ENCODE measurements around the gene SLC4A3.

SLC4A3 gene

DNA sequence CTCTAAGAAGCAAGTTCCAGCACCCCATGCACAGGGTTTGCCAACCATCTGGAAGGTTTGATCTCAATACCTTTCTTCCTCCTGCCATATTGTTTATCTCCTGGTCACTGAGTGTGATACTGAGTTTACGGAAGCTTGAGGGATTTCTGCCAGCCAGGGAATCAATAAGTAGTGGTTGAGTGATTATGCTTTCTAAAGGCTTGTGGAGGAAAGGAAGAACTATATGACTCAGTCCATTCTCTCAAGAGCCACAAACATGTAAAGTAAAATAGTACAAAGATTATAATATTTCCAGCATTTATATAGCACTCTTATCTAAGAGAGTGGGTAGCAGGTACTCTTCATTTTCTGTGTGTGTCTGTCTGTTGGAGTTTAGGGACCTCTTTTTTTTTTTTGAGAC is 49.2 kb downstream of the SLC4A3 start:
- no peaks in the 10 kb centered on the region for H3K36me3 ChIP-seq (ENCODE audit: control insufficient read depth, insufficient read depth, low read length)
- H3K9me3 ChIP-seq (ENCODE audit: control insufficient read depth, low read length) = no peaks in the 10 kb centered on the region
- no peaks in the 10 kb centered on the region for H3K27me3 ChIP-seq (ENCODE audit: control insufficient read depth, insufficient read depth, low read length)
- no peak overlapping the region for H3K4me3 ChIP-seq (ENCODE audit: low read depth, low read length)
- no peak overlapping the region for H2AFZ ChIP-seq
- no peak overlapping the region for H3K9ac ChIP-seq
- no peaks in the 10 kb centered on the region for H3K79me2 ChIP-seq
- peaks cover 4% of the 10 kb centered on the region for H3K4me1 ChIP-seq
- H3K27ac ChIP-seq = no peak overlapping the region
- H3K4me2 ChIP-seq (ENCODE audit: low read length) = no peak overlapping the region
- TF ChIP-seq, protein P1, sequence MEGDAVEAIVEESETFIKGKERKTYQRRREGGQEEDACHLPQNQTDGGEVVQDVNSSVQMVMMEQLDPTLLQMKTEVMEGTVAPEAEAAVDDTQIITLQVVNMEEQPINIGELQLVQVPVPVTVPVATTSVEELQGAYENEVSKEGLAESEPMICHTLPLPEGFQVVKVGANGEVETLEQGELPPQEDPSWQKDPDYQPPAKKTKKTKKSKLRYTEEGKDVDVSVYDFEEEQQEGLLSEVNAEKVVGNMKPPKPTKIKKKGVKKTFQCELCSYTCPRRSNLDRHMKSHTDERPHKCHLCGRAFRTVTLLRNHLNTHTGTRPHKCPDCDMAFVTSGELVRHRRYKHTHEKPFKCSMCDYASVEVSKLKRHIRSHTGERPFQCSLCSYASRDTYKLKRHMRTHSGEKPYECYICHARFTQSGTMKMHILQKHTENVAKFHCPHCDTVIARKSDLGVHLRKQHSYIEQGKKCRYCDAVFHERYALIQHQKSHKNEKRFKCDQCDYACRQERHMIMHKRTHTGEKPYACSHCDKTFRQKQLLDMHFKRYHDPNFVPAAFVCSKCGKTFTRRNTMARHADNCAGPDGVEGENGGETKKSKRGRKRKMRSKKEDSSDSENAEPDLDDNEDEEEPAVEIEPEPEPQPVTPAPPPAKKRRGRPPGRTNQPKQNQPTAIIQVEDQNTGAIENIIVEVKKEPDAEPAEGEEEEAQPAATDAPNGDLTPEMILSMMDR (IDR thresholded peaks at IDR 0.05) = no peak

DNA sequence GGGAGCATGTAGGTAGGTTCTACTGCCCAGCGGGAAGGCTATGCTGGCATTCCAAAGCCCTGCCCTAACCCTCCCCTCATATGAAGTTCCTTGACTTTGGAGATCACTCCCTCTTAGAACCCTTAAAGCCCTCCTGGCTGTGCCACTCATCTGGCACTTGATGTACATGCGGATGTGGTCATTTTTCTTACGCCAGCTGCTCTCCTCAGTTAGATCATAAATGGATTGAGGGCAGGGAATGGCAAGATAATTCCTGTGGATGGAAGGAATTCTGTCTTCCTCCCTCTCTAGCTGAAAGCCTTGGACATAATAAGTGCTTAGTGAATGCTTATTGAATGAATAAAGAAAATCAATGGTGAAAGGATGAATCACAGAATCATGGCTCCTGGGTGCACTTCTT is 51.6 kb downstream of the SLC4A3 start:
- Histone ChIP-seq H3K27ac (no peak overlapping the region), H3K4me1 (peaks cover 4% of the 10 kb centered on the region), H3K4me2 (ENCODE audit: low read length) (no peak overlapping the region), H3K36me3 (ENCODE audit: control insufficient read depth, insufficient read depth, low read length) (no peaks in the 10 kb centered on the region), H3K79me2 (no peaks in the 10 kb centered on the region), H3K9ac (no peak overlapping the region), H2AFZ (no peak overlapping the region), H3K4me3 (ENCODE audit: low read depth, low read length) (no peak overlapping the region), H3K9me3 (ENCODE audit: control insufficient read depth, low read length) (no peaks in the 10 kb centered on the region), H3K27me3 (ENCODE audit: control insufficient read depth, insufficient read depth, low read length) (no peaks in the 10 kb centered on the region)
- TF ChIP-seq, protein P1 (IDR thresholded peaks at IDR 0.05) = no peak

- H3K27me3 ChIP-seq (ENCODE audit: control insufficient read depth, insufficient read depth, low read length) = no peaks in the 10 kb centered on the region
- no peak overlapping the region for H2AFZ ChIP-seq
- no peak overlapping the region for H3K4me2 ChIP-seq (ENCODE audit: low read length)
- H3K36me3 ChIP-seq (ENCODE audit: control insufficient read depth, insufficient read depth, low read length) = no peaks in the 10 kb centered on the region
- TF ChIP-seq, protein P1 (IDR thresholded peaks at IDR 0.05) = no peak
- peaks cover 4% of the 10 kb centered on the region for H3K4me1 ChIP-seq
- no peak overlapping the region for H3K27ac ChIP-seq
- no peaks in the 10 kb centered on the region for H3K9me3 ChIP-seq (ENCODE audit: control insufficient read depth, low read length)
- no peak overlapping the region for H3K4me3 ChIP-seq (ENCODE audit: low read depth, low read length)
- no peak overlapping the region for H3K9ac ChIP-seq
- H3K79me2 ChIP-seq = no peaks in the 10 kb centered on the region
These were observed 52.1 kb downstream of the SLC4A3 start for GRCh38 chr2:219679571-219679970.

GRCh38 chr2:219680958-219681693 is 53.7 kb downstream of the SLC4A3 start:
- no peaks in the 10 kb centered on the region for H3K36me3 ChIP-seq (ENCODE audit: control insufficient read depth, insufficient read depth, low read length)
- no peak overlapping the region for H3K9ac ChIP-seq
- no peak overlapping the region for H3K4me2 ChIP-seq (ENCODE audit: low read length)
- H3K4me1 ChIP-seq = no peaks in the 10 kb centered on the region
- no peak overlapping the region for H3K27ac ChIP-seq
- H3K27me3 ChIP-seq (ENCODE audit: control insufficient read depth, insufficient read depth, low read length) = no peaks in the 10 kb centered on the region
- TF ChIP-seq, protein P1 (IDR thresholded peaks at IDR 0.05) = no peak
- H3K79me2 ChIP-seq = no peaks in the 10 kb centered on the region
- H3K9me3 ChIP-seq (ENCODE audit: control insufficient read depth, low read length) = no peaks in the 10 kb centered on the region
- H3K4me3 ChIP-seq (ENCODE audit: low read depth, low read length) = no peak overlapping the region
- no peak overlapping the region for H2AFZ ChIP-seq

Data from parathyroid adenoma (tissue), 2 donors.